GM21390 (cell line): Measurements from ENCODE around the gene RPL23.

Experiments
- ATAC-seq: cut with Tn5 transposase; IDR thresholded peaks from one replicate; pipeline ENCODE4 v1.9.1; 2021; ENCODE audit not compliant: unreplicated experiment

RPL23 gene

GRCh38 chr17:38885044-38885727 is 31.7 kb upstream of the RPL23 start:
- ATAC-seq, result no peak

- no peak for ATAC-seq
These were observed 30.3 kb upstream of the RPL23 start for GRCh38 chr17:38883592-38884526.

GRCh38 chr17:38882870-38883269 is 29.3 kb upstream of the RPL23 start:
- no peak for ATAC-seq

- ATAC-seq, result no peak
These were observed 28.2 kb upstream of the RPL23 start for GRCh38 chr17:38881600-38882191.

GRCh38 chr17:38879878-38880665 is 26.6 kb upstream of the RPL23 start:
- ATAC-seq, result no peak

GRCh38 chr17:38877130-38877851 is 23.8 kb upstream of the RPL23 start:
- ATAC-seq, result no peak

- no peak for ATAC-seq
These were observed 22.1 kb upstream of the RPL23 start for GRCh38 chr17:38875477-38876075.

- ATAC-seq, result no peak
These were observed 21.2 kb upstream of the RPL23 start for GRCh38 chr17:38874505-38875400.

- ATAC-seq, result no peak
These were observed 20.3 kb upstream of the RPL23 start for GRCh38 chr17:38873640-38874380.

GRCh38 chr17:38872671-38873385 is 19.3 kb upstream of the RPL23 start:
- ATAC-seq, result no peak

- ATAC-seq, result no peak
These were observed 18.5 kb upstream of the RPL23 start for GRCh38 chr17:38872027-38872511.

GRCh38 chr17:38871247-38872015 is 17.9 kb upstream of the RPL23 start:
- ATAC-seq, result no peak

GRCh38 chr17:38870259-38871165 is 17.0 kb upstream of the RPL23 start:
- no peak for ATAC-seq

GRCh38 chr17:38869526-38870258 is 16.2 kb upstream of the RPL23 start, which contains the start of gene LASP1:
Gene LASP1 (plus strand): TSS chr17:38870058. CDS start chr17:38870190, 132 bp downstream.
- ATAC-seq, result peak; percentile 38
